ENCODE results near the gene AADACL2. TPM values are rescaled to one million over a fixed set of nuclear protein-coding genes. Genes with fewer than 3 reads are reported as not detected.

Gene AADACL2
- total RNA-seq, 2 experiments from 2014 or later, result not detected

GRCh38 chr3:151740581-151740980 is 6.9 kb downstream of the AADACL2 start:
- DNase-seq, result no peak
- ChIA-PET CTCF (no interaction called here), POLR2A (no interaction called here)
- H3K4me1 Mint-ChIP-seq (ENCODE audit: low read depth), result no peaks in the 10 kb centered on the region
- H3K27ac Mint-ChIP-seq, result no peak overlapping the region
- intact Hi-C loops (cut with DNase I, micrococcal nuclease), result no loop called here
- TF ChIP-seq, protein P1, sequence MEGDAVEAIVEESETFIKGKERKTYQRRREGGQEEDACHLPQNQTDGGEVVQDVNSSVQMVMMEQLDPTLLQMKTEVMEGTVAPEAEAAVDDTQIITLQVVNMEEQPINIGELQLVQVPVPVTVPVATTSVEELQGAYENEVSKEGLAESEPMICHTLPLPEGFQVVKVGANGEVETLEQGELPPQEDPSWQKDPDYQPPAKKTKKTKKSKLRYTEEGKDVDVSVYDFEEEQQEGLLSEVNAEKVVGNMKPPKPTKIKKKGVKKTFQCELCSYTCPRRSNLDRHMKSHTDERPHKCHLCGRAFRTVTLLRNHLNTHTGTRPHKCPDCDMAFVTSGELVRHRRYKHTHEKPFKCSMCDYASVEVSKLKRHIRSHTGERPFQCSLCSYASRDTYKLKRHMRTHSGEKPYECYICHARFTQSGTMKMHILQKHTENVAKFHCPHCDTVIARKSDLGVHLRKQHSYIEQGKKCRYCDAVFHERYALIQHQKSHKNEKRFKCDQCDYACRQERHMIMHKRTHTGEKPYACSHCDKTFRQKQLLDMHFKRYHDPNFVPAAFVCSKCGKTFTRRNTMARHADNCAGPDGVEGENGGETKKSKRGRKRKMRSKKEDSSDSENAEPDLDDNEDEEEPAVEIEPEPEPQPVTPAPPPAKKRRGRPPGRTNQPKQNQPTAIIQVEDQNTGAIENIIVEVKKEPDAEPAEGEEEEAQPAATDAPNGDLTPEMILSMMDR (IDR thresholded peaks at IDR 0.05), result no peak
- no peaks in the 10 kb centered on the region for H3K27me3 Mint-ChIP-seq
- H3K36me3 Mint-ChIP-seq (ENCODE audit: low read depth), result no peaks in the 10 kb centered on the region
- no peaks in the 10 kb centered on the region for H3K36me3 ChIP-seq (ENCODE audit: insufficient read depth, low read length)
- peaks cover 0 to 6% of the 10 kb centered on the region in 2 experiments for H3K27me3 ChIP-seq (ENCODE audit: control insufficient read depth in 1 of 2, insufficient read depth in 2 of 2, low read length in 2 of 2)
- ATAC-seq (ENCODE audit: poor library complexity), result no peak
- H3K4me1 ChIP-seq (ENCODE audit: insufficient read depth, low read length), result no peaks in the 10 kb centered on the region
- H3K4me3 ChIP-seq (ENCODE audit: low read length), result no peak overlapping the region
- peaks cover 5% of the 10 kb centered on the region for H3K9me3 Mint-ChIP-seq
- H3K9me3 ChIP-seq (ENCODE audit: control insufficient read depth in 1 of 2, insufficient read depth in 1 of 2, low read length in 2 of 2), result no peaks in the 10 kb centered on the region
- no peak overlapping the region for H3K4me3 Mint-ChIP-seq
- no peak overlapping the region for H3K27ac ChIP-seq (ENCODE audit: low read depth in 1 of 2, low read length in 2 of 2)

DNA sequence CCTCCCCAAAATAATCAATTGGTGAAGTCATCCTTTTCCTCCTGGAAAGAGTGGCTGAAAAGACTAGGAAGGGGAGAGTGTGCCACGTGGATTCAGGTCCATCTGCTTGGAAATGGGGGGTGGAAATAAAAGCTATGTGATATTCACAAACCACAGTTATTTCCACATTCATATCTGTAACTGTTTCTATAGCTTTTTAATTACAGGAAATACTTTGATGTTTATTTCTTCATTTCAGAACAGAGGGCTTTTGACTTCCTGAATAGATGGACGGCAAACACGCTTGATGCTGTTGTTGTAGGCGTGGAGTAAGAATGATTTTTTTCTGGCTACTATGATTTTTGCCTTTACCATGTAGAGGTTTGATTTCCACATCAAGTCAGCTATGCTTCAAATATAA is 10.1 kb downstream of the AADACL2 start:
- no peak for DNase-seq
- no peaks in the 10 kb centered on the region for H3K36me3 Mint-ChIP-seq (ENCODE audit: low read depth)
- no peak overlapping the region for H3K4me3 Mint-ChIP-seq
- H3K9me3 ChIP-seq (ENCODE audit: control insufficient read depth in 1 of 2, insufficient read depth in 1 of 2, low read length in 2 of 2), result no peaks in the 10 kb centered on the region
- CTCF ChIA-PET, result no interaction called here
- ATAC-seq (ENCODE audit: poor library complexity), result no peak
- peaks cover 0 to 6% of the 10 kb centered on the region in 2 experiments for H3K27me3 ChIP-seq (ENCODE audit: control insufficient read depth in 1 of 2, insufficient read depth in 2 of 2, low read length in 2 of 2)
- TF ChIP-seq, protein P1 (IDR thresholded peaks at IDR 0.05), result no peak
- no peaks in the 10 kb centered on the region for H3K4me1 Mint-ChIP-seq (ENCODE audit: low read depth)
- H3K4me3 ChIP-seq (ENCODE audit: low read length), result no peak overlapping the region
- POLR2A ChIA-PET, result no interaction called here
- no peak overlapping the region for H3K27ac ChIP-seq (ENCODE audit: low read depth in 1 of 2, low read length in 2 of 2)
- no peaks in the 10 kb centered on the region for H3K9me3 Mint-ChIP-seq
- no peaks in the 10 kb centered on the region for H3K4me1 ChIP-seq (ENCODE audit: insufficient read depth, low read length)
- no peak overlapping the region for H3K27ac Mint-ChIP-seq
- H3K36me3 ChIP-seq (ENCODE audit: insufficient read depth, low read length), result no peaks in the 10 kb centered on the region
- H3K27me3 Mint-ChIP-seq, result peaks cover 6% of the 10 kb centered on the region
- intact Hi-C loops (cut with DNase I, micrococcal nuclease), result no loop called here

GRCh38 chr3:151750181-151750580 is 16.5 kb downstream of the AADACL2 start:
- ChIA-PET POLR2A (no interaction called here), CTCF (no interaction called here)
- Histone ChIP-seq H3K27ac (ENCODE audit: low read depth in 1 of 2, low read length in 2 of 2) (no peak overlapping the region), H3K4me1 (ENCODE audit: insufficient read depth, low read length) (no peaks in the 10 kb centered on the region), H3K9me3 (ENCODE audit: control insufficient read depth in 1 of 2, insufficient read depth in 1 of 2, low read length in 2 of 2) (no peaks in the 10 kb centered on the region), H3K36me3 (ENCODE audit: insufficient read depth, low read length) (no peaks in the 10 kb centered on the region), H3K27me3 (ENCODE audit: control insufficient read depth in 1 of 2, insufficient read depth in 2 of 2, low read length in 2 of 2) (no peaks in the 10 kb centered on the region), H3K4me3 (ENCODE audit: low read length) (no peak overlapping the region)
- no peaks in the 10 kb centered on the region for H3K36me3 Mint-ChIP-seq (ENCODE audit: low read depth)
- H3K9me3 Mint-ChIP-seq, result no peaks in the 10 kb centered on the region
- H3K27me3 Mint-ChIP-seq, result peaks cover 14% of the 10 kb centered on the region
- intact Hi-C loops (cut with DNase I, micrococcal nuclease), result no loop called here
- H3K4me1 Mint-ChIP-seq (ENCODE audit: low read depth), result no peaks in the 10 kb centered on the region
- H3K4me3 Mint-ChIP-seq, result no peak overlapping the region
- TF ChIP-seq, protein P1 (IDR thresholded peaks at IDR 0.05), result no peak
- no peak overlapping the region for H3K27ac Mint-ChIP-seq
- ATAC-seq (ENCODE audit: poor library complexity) (no peak), DNase-seq (no peak)
